NCI-H2171 (cell line): ENCODE measurements around the gene OOSP1.
"Not testable (repeated sequence)": the region's sequence is repeated elsewhere in the genome, so short reads cannot be mapped to it uniquely, and the experiment has no call there.

Experiments used
- DNase-seq: peaks from one replicate; lab custom pipeline; 2025; lab: John Stamatoyannopoulos, UW

OOSP1 gene

GRCh38 chr11:59938132-59938531, at the start of gene OOSP1:
OOSP1 (plus strand) TSS chr11:59938432; CDS start chr11:59938455, 23 bp downstream.
- no peak for DNase-seq

GRCh38 chr11:59891781-59892181, 46.5 kb upstream of the OOSP1 start:
- DNase-seq: no peak

GRCh38 chr11:59894616-59895015, 43.6 kb upstream of the OOSP1 start:
- DNase-seq: no peak

GRCh38 chr11:59898046-59898445, 40.2 kb upstream of the OOSP1 start:
- DNase-seq: no peak

- no peak for DNase-seq
Measured at GRCh38 chr11:59898650-59899049, 39.6 kb upstream of the OOSP1 start.

- no peak for DNase-seq
Measured at GRCh38 chr11:59899532-59899931, 38.7 kb upstream of the OOSP1 start.

GRCh38 chr11:59900366-59901126, 37.7 kb upstream of the OOSP1 start:
- no peak for DNase-seq

- DNase-seq: no peak
Measured at GRCh38 chr11:59901306-59901705, 36.9 kb upstream of the OOSP1 start.

- DNase-seq: not testable (repeated sequence)
Measured at GRCh38 chr11:59903569-59903968, 34.7 kb upstream of the OOSP1 start.

GRCh38 chr11:59918480-59918879, 19.8 kb upstream of the OOSP1 start:
- DNase-seq: no peak

GRCh38 chr11:59918987-59919589, 19.1 kb upstream of the OOSP1 start:
- DNase-seq: no peak

- no peak for DNase-seq
Measured at GRCh38 chr11:59923813-59924212, 14.4 kb upstream of the OOSP1 start.

GRCh38 chr11:59931688-59932087, 6.5 kb upstream of the OOSP1 start:
- DNase-seq: no peak

GRCh38 chr11:59938718-59939117, 486 bp downstream of the OOSP1 start:
- DNase-seq: no peak

GRCh38 chr11:59939482-59939881, 1.2 kb downstream of the OOSP1 start:
- DNase-seq: no peak

GRCh38 chr11:59941091-59941490, 2.9 kb downstream of the OOSP1 start:
- no peak for DNase-seq

- DNase-seq: no peak
Measured at GRCh38 chr11:59943997-59944714, 5.9 kb downstream of the OOSP1 start.

- DNase-seq: peak; percentile 1
Measured at GRCh38 chr11:59944720-59945119, 6.5 kb downstream of the OOSP1 start.

- no peak for DNase-seq
Measured at GRCh38 chr11:59953463-59954218, 15.4 kb downstream of the OOSP1 start.

- no peak for DNase-seq
Measured at GRCh38 chr11:59954219-59954847, 16.1 kb downstream of the OOSP1 start.

- no peak for DNase-seq
Measured at GRCh38 chr11:59957094-59957493, 18.9 kb downstream of the OOSP1 start.
